Measurements from ENCODE around the gene SYNDIG1L.

- TF ChIP-seq MAX (IDR thresholded peaks at IDR 0.05) (no peak), FOSL1 (IDR thresholded peaks at IDR 0.05; ENCODE audit: insufficient read depth, low read depth, low read length) (no peak), SIX5 (IDR thresholded peaks at IDR 0.05; ENCODE audit: low read depth, low read length) (no peak), CHD2 (IDR thresholded peaks at IDR 0.05; ENCODE audit: low read length) (no peak), BCL11A (IDR thresholded peaks at IDR 0.05; ENCODE audit: low read depth in 2 of 2, low read length in 2 of 2) (no peak), CEBPB (IDR thresholded peaks at IDR 0.05; ENCODE audit: low read depth, low read length) (no peak), POLR2AphosphoS5 (IDR thresholded peaks at IDR 0.05; ENCODE audit: low read depth, low read length) (no peak), ATF2 (IDR thresholded peaks at IDR 0.05; ENCODE audit: low read length) (no peak), PHF8 (conservative IDR thresholded peaks at IDR 0.05; ENCODE audit: low read depth, low read length) (no peak), POLR2A (IDR thresholded peaks at IDR 0.05; ENCODE audit: control extremely low read depth in 1 of 2, low read depth in 2 of 2, low read length in 2 of 2) (no peak), CREB1 (IDR thresholded peaks at IDR 0.05) (no peak)
- TF ChIP-seq, protein P1, sequence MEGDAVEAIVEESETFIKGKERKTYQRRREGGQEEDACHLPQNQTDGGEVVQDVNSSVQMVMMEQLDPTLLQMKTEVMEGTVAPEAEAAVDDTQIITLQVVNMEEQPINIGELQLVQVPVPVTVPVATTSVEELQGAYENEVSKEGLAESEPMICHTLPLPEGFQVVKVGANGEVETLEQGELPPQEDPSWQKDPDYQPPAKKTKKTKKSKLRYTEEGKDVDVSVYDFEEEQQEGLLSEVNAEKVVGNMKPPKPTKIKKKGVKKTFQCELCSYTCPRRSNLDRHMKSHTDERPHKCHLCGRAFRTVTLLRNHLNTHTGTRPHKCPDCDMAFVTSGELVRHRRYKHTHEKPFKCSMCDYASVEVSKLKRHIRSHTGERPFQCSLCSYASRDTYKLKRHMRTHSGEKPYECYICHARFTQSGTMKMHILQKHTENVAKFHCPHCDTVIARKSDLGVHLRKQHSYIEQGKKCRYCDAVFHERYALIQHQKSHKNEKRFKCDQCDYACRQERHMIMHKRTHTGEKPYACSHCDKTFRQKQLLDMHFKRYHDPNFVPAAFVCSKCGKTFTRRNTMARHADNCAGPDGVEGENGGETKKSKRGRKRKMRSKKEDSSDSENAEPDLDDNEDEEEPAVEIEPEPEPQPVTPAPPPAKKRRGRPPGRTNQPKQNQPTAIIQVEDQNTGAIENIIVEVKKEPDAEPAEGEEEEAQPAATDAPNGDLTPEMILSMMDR (IDR thresholded peaks at IDR 0.05; ENCODE audit: control extremely low read depth in 1 of 3, insufficient read depth in 1 of 3, low read depth in 1 of 3, low read length in 3 of 3), result 0 out of 4 replicates have a peak, but pooled peaks of 1 of the 3 experiments have one; percentile 9
Measured at GRCh38 chr14:74409441-74409840, 16.6 kb downstream of the SYNDIG1L start.

Data from H1 (cell line).